ENCODE measurements around the gene IQSEC2. TPM values are rescaled to one million over a fixed set of nuclear protein-coding genes. Genes with fewer than 3 reads are reported as not detected.

The IQSEC2 gene
- total and polyA plus RNA-seq, 9 of the 15 experiments (the other 6 are each of a cell fraction or from before 2014, with no cell fraction given) = 2.7 to 41.8 (median 20.1) TPM

DNA sequence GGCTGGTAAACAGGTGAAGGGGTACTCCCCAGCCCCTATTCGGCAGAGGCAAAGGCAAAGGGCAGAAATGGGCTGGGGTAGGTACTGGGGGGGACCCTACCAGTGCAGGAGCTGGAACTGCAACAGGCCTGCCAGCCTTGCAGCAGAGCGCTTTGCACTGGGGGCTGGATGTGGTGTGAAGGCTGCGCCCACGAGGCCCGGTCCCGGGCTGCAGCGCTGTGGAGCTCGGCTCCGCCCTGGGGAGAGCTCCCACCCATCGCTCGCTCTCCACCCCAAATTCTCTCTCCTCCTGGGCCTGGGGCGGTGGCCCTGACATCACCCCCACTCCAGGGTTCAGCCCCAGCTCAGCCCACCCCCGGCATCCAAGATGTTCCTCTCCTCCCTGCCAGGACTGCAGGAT lies 24.2 kb downstream of the IQSEC2 start (continued):
- TF ChIP-seq, protein P1, sequence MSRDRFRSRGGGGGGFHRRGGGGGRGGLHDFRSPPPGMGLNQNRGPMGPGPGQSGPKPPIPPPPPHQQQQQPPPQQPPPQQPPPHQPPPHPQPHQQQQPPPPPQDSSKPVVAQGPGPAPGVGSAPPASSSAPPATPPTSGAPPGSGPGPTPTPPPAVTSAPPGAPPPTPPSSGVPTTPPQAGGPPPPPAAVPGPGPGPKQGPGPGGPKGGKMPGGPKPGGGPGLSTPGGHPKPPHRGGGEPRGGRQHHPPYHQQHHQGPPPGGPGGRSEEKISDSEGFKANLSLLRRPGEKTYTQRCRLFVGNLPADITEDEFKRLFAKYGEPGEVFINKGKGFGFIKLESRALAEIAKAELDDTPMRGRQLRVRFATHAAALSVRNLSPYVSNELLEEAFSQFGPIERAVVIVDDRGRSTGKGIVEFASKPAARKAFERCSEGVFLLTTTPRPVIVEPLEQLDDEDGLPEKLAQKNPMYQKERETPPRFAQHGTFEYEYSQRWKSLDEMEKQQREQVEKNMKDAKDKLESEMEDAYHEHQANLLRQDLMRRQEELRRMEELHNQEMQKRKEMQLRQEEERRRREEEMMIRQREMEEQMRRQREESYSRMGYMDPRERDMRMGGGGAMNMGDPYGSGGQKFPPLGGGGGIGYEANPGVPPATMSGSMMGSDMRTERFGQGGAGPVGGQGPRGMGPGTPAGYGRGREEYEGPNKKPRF (IDR thresholded peaks at IDR 0.05; ENCODE audit: low read depth, low read length) = no peak
- TF ChIP-seq ZFX (CRISPR knock-in tag; IDR thresholded peaks at IDR 0.05) = peak; percentile 31; the same call in 1 of the 2 replicates

DNA sequence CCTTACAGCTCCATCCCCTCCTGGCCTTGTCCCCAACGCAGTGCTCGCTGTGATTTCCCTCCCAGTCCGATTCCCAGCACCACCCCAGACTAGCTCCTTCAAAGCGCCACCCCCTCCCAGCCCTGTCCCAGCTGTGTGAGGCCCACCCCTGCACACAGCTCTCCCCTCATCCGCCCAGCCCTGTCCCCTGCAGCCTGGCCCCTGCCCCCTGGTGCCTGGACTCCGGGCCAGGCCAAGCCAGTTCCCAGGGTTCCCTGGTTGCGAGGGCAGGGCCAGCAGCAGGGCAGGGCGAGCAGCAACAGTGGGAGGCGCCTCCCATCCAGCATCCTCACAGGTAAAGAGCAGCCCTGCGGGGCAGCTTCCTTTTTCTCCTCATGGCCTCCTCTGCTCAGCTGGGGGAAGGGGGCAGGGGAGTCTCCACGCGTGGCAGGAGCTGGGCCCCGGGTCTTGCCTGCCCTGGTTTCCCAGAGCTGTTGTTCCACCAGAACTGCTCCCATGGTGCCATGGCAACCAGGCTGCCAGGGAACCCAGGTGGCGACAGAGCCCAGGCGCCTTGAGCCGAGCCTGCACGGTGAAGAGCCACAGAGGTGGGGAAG lies 24.8 kb downstream of the IQSEC2 start:
- no TSS peak for BruUV-seq (replicated peaks)
- in situ Hi-C loops (cut with MboI) (no loop called here), intact Hi-C loops (cut with micrococcal nuclease) (no loop called here)

More for the DNA sequence above, 24.8 kb downstream of the IQSEC2 start:
- H3K4me2 ChIP-seq (ENCODE audit: insufficient read depth, low read length) = peak overlapping the region; percentile 74
- peak; percentile 39 to 52 (median 41) for DNase-seq (ENCODE audit: extremely low read depth in 1 of 4, low spot score in 3 of 4)
- H3K9me1 ChIP-seq (ENCODE audit: control insufficient read depth, insufficient read depth, low read length) = no peaks in the 10 kb centered on the region
- TF ChIP-seq, protein P2, sequence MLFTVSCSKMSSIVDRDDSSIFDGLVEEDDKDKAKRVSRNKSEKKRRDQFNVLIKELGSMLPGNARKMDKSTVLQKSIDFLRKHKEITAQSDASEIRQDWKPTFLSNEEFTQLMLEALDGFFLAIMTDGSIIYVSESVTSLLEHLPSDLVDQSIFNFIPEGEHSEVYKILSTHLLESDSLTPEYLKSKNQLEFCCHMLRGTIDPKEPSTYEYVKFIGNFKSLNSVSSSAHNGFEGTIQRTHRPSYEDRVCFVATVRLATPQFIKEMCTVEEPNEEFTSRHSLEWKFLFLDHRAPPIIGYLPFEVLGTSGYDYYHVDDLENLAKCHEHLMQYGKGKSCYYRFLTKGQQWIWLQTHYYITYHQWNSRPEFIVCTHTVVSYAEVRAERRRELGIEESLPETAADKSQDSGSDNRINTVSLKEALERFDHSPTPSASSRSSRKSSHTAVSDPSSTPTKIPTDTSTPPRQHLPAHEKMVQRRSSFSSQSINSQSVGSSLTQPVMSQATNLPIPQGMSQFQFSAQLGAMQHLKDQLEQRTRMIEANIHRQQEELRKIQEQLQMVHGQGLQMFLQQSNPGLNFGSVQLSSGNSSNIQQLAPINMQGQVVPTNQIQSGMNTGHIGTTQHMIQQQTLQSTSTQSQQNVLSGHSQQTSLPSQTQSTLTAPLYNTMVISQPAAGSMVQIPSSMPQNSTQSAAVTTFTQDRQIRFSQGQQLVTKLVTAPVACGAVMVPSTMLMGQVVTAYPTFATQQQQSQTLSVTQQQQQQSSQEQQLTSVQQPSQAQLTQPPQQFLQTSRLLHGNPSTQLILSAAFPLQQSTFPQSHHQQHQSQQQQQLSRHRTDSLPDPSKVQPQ (CRISPR knock-in tag; IDR thresholded peaks at IDR 0.05; ENCODE audit: borderline replicate concordance) = no peak
- peak; percentile 39; the same call in 1 of the 2 replicates for TF ChIP-seq CTBP1 (IDR thresholded peaks at IDR 0.05; ENCODE audit: borderline replicate concordance)
- TF ChIP-seq PHF21A (IDR thresholded peaks at IDR 0.05; ENCODE audit: borderline replicate concordance, low read depth) = peak; percentile 96
- TF ChIP-seq HDAC1 (IDR thresholded peaks at IDR 0.05) = peak in 1 of 2 experiments; percentile 10; a peak in 1 of 4 replicates
- TF ChIP-seq NCOA2 (IDR thresholded peaks at IDR 0.05; ENCODE audit: partially characterized antibody in 2 of 2) = no peak
- no peak for TF ChIP-seq TCF7L2 (IDR thresholded peaks at IDR 0.05; ENCODE audit: low read depth, low read length)
- TF ChIP-seq POLR3A (IDR thresholded peaks at IDR 0.05; ENCODE audit: borderline replicate concordance, extremely low read depth, insufficient read depth, insufficient read length) = no peak
- TF ChIP-seq, protein P3, sequence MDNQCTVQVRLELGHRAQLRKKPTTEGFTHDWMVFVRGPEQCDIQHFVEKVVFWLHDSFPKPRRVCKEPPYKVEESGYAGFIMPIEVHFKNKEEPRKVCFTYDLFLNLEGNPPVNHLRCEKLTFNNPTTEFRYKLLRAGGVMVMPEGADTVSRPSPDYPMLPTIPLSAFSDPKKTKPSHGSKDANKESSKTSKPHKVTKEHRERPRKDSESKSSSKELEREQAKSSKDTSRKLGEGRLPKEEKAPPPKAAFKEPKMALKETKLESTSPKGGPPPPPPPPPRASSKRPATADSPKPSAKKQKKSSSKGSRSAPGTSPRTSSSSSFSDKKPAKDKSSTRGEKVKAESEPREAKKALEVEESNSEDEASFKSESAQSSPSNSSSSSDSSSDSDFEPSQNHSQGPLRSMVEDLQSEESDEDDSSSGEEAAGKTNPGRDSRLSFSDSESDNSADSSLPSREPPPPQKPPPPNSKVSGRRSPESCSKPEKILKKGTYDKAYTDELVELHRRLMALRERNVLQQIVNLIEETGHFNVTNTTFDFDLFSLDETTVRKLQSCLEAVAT (IDR thresholded peaks at IDR 0.05) = no peak
- TF ChIP-seq KDM1A (IDR thresholded peaks at IDR 0.05) = peak; percentile 78 to 80
- peak; percentile 53; the same call in 1 of the 2 replicates for TF ChIP-seq RBFOX2 (IDR thresholded peaks at IDR 0.05; ENCODE audit: low read depth, low read length)
- TF ChIP-seq RFX1 (IDR thresholded peaks at IDR 0.05) = peak; percentile 69
- peaks cover 48% of the 10 kb centered on the region for H3K79me2 ChIP-seq (ENCODE audit: control insufficient read depth, insufficient read depth, low read length)
- H3K9me3 ChIP-seq (replicated peaks; ENCODE audit: control insufficient read depth, insufficient read depth, low read depth, low read length) = 0 out of 2 replicates have a peak, but pooled peaks cover 3% of the 10 kb centered on the region
- H4K20me1 ChIP-seq (replicated peaks; ENCODE audit: control insufficient read depth, insufficient read depth, low read length) = no peaks in the 10 kb centered on the region
- POLR2A ChIA-PET = interaction anchor here (0.9 kb wide), 1 partner anchor 15 kb away, joined by 3 read pairs; no protein-coding TSS in a partner anchor
- 26% methylated on average over 8 of the region's 17 CpGs for WGBS (ENCODE audit: insufficient coverage, low coverage, missing lambda C conversion rate)
- CTCF ChIA-PET (ENCODE audit: low intra/inter-chr PET ratio) = no interaction called here
- no peak overlapping the region for H2AFZ ChIP-seq (ENCODE audit: low read depth, low read length)
- peak; percentile 53 for ATAC-seq
- H3K4me3 ChIP-seq = peak overlapping the region; percentile 49
- H3K4me1 ChIP-seq (replicated peaks in 1 of 2; ENCODE audit: control insufficient read depth in 2 of 2, insufficient read depth in 2 of 2, low read length in 2 of 2) = peaks cover 36 to 49% of the 10 kb centered on the region in 2 experiments; a peak in 4 of 5 replicates
- peaks cover 13% of the 10 kb centered on the region; the same call in 2 of the 3 replicates for H3K36me3 ChIP-seq (ENCODE audit: control insufficient read depth, insufficient read depth, low read length)
- H3K27ac ChIP-seq (ENCODE audit: extremely low read depth, low read depth, low read length) = peak overlapping the region; percentile 85
- no peak for FAIRE-seq
- peak overlapping the region; percentile 25 to 85; a peak in 3 of 4 replicates for H3K9ac ChIP-seq (ENCODE audit: insufficient read depth in 1 of 2, low read depth in 2 of 2, low read length in 2 of 2)
- H3K27me3 ChIP-seq (ENCODE audit: control insufficient read depth in 2 of 2, insufficient read depth in 2 of 2, low read length in 2 of 2) = no peaks in the 10 kb centered on the region

Data from K562 (cell line).